ENCODE results near the gene RAET1L. TPM values are rescaled to one million over a fixed set of nuclear protein-coding genes. Genes with fewer than 3 reads are reported as not detected.

Gene RAET1L
- total and polyA plus RNA-seq, 2 donors (not counting 3 experiments of a cell fraction or from before 2014, with no cell fraction given), result not detected

DNA sequence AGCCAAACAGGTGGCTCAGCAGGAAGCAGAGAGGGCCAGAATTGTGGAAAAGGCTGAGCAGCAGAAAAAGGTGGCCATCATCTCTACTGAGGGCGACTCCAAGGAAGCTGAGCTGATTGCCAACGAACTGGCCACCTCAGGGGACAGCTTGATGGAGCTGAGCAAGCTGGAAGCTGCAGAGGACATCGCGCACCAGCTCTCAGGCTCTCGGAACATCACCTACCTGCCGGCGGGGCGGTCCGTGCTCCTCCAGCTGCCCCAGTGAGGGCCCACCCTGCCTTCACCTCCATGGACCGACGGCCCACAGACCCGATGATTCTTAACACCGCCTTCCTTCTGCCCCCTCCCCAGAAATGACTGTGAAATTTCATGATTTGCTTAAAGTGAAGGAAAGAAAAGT, 17.8 kb upstream of the RAET1L start:
- FAIRE-seq (no peak), DNase-seq (ENCODE audit: low read depth, low spot score) (no peak)
- H4K20me1 ChIP-seq (replicated peaks; ENCODE audit: control insufficient read depth, extremely low read depth, insufficient read depth, low read length), result no peaks in the 10 kb centered on the region
- no peak for TF ChIP-seq POLR2A (IDR thresholded peaks at IDR 0.05; ENCODE audit: low read depth, low read length)
- TF ChIP-seq, protein P1, sequence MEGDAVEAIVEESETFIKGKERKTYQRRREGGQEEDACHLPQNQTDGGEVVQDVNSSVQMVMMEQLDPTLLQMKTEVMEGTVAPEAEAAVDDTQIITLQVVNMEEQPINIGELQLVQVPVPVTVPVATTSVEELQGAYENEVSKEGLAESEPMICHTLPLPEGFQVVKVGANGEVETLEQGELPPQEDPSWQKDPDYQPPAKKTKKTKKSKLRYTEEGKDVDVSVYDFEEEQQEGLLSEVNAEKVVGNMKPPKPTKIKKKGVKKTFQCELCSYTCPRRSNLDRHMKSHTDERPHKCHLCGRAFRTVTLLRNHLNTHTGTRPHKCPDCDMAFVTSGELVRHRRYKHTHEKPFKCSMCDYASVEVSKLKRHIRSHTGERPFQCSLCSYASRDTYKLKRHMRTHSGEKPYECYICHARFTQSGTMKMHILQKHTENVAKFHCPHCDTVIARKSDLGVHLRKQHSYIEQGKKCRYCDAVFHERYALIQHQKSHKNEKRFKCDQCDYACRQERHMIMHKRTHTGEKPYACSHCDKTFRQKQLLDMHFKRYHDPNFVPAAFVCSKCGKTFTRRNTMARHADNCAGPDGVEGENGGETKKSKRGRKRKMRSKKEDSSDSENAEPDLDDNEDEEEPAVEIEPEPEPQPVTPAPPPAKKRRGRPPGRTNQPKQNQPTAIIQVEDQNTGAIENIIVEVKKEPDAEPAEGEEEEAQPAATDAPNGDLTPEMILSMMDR (IDR thresholded peaks at IDR 0.05; ENCODE audit: extremely low read depth in 1 of 2, insufficient read depth in 1 of 2, low read depth in 1 of 2, low read length in 2 of 2), result no peak
- no peak for TF ChIP-seq POLR2AphosphoS5 (IDR thresholded peaks at IDR 0.05; ENCODE audit: insufficient read depth, low read depth, low read length)
- no peak for TF ChIP-seq MYC (IDR thresholded peaks at IDR 0.05; ENCODE audit: low read depth, low read length)
- TF ChIP-seq JUN (IDR thresholded peaks at IDR 0.05; ENCODE audit: borderline replicate concordance, insufficient read depth, insufficient read length, low read depth), result no peak
- TF ChIP-seq FOS (IDR thresholded peaks at IDR 0.05; ENCODE audit: borderline replicate concordance, insufficient read depth, low read length), result no peak
- no peak for TF ChIP-seq MAX (IDR thresholded peaks at IDR 0.05; ENCODE audit: insufficient read depth, insufficient read length)
- no peak for TF ChIP-seq EZH2 (IDR thresholded peaks at IDR 0.05; ENCODE audit: borderline replicate concordance, low read depth, low read length, severe bottlenecking)
- TF ChIP-seq GATA2 (IDR thresholded peaks at IDR 0.05; ENCODE audit: insufficient read depth, insufficient read length, low read depth, low read length), result no peak
- intact Hi-C loops (cut with micrococcal nuclease), result no loop called here
- no peaks in the 10 kb centered on the region for H3K36me3 ChIP-seq (ENCODE audit: control insufficient read depth in 2 of 2, extremely low read depth in 1 of 2, insufficient read depth in 2 of 2, low read length in 2 of 2)
- no TSS peak for BruUV-seq (replicated peaks)
- ChIA-PET CTCF (interaction anchor here (1.6 kb wide), 1 partner anchor 26 kb away, joined by 3 read pairs; the partner anchor contains the start of gene ULBP3), POLR2A (no interaction called here)
- peaks cover 24 to 31% of the 10 kb centered on the region in 2 experiments for H3K27me3 ChIP-seq (ENCODE audit: control insufficient read depth in 2 of 2, insufficient read depth in 2 of 2, low read length in 2 of 2)
- H3K4me3 ChIP-seq (replicated peaks in 1 of 3; ENCODE audit: insufficient read depth in 1 of 3, low read depth in 1 of 3, low read length in 3 of 3), result no peak overlapping the region
- H3K9me1 ChIP-seq (replicated peaks; ENCODE audit: control insufficient read depth, extremely low read depth, insufficient read depth, low read length), result no peaks in the 10 kb centered on the region
- no peak overlapping the region for H3K9ac ChIP-seq (replicated peaks; ENCODE audit: extremely low read depth, insufficient read depth, low read length)
- H3K27ac ChIP-seq (ENCODE audit: insufficient read depth, low read depth, low read length), result no peak overlapping the region
- H3K4me2 ChIP-seq (ENCODE audit: insufficient read depth, low read length), result no peak overlapping the region
- no peaks in the 10 kb centered on the region for H3K9me3 ChIP-seq (replicated peaks; ENCODE audit: control insufficient read depth, insufficient read depth, low read length)
- dilution Hi-C loops (cut with MboI; ENCODE audit: extremely low pct_ligation_motif_present, low sequenced_read_pairs), result no loop called here
- no peaks in the 10 kb centered on the region for H3K79me2 ChIP-seq (ENCODE audit: control insufficient read depth, insufficient read depth, low read length)
- no peak overlapping the region for H2AFZ ChIP-seq (ENCODE audit: low read depth, low read length)
- H3K4me1 ChIP-seq (ENCODE audit: control insufficient read depth, extremely low read depth, insufficient read depth, low read length), result no peaks in the 10 kb centered on the region
